ENCODE results near the gene SYTL2. TPM values are rescaled to one million over a fixed set of nuclear protein-coding genes. Genes with fewer than 3 reads are reported as not detected.

The SYTL2 gene
- polyA plus RNA-seq, 1 of the 3 experiments (the other 2 are of a cell fraction): 36.0 TPM

- TF ChIP-seq EP300 (IDR thresholded peaks at IDR 0.05; ENCODE audit: borderline replicate concordance in 1 of 2, low read depth in 1 of 2, low read length in 1 of 2) (peak in 1 of 2 experiments; percentile 90; a peak in 2 of 4 replicates), FOSL2 (IDR thresholded peaks at IDR 0.05; ENCODE audit: borderline replicate concordance, low read depth) (peak; percentile 93), RXRA (IDR thresholded peaks at IDR 0.05; ENCODE audit: borderline replicate concordance, low read depth) (peak; percentile 43), TEAD4 (IDR thresholded peaks at IDR 0.05; ENCODE audit: borderline replicate concordance, insufficient read depth) (peak; percentile 87; the same call in 1 of the 2 replicates), NFIC (IDR thresholded peaks at IDR 0.05; ENCODE audit: borderline replicate concordance) (peak; percentile 76), ZBTB33 (IDR thresholded peaks at IDR 0.05; ENCODE audit: borderline replicate concordance, low read depth) (0 out of 2 replicates have a peak, but pooled peaks have one; percentile 20)
Measured at GRCh38 chr11:85815186-85815931, 4.4 kb upstream of the SYTL2 start (continued).

GRCh38 chr11:85813721-85814120 lies 2.8 kb upstream of the SYTL2 start:
- Histone ChIP-seq H4K20me1 (ENCODE audit: insufficient read depth) (no peaks in the 10 kb centered on the region), H3K9me3 (no peaks in the 10 kb centered on the region), H3K4me3 (ENCODE audit: low read depth in 2 of 2, low read length in 1 of 2) (no peak overlapping the region), H3K27ac (ENCODE audit: low read depth in 2 of 2, low read length in 1 of 2) (no peak overlapping the region), H3F3A (replicated peaks; ENCODE audit: insufficient read depth) (peaks cover 30% of the 10 kb centered on the region), H3K36me3 (replicated peaks in 1 of 2; ENCODE audit: control insufficient read depth in 1 of 2, insufficient read depth in 2 of 2, low read length in 1 of 2) (no peaks in the 10 kb centered on the region), H3K79me2 (ENCODE audit: insufficient read depth) (no peaks in the 10 kb centered on the region), H3K9me2 (no peaks in the 10 kb centered on the region), H3K27me3 (ENCODE audit: insufficient read depth) (no peaks in the 10 kb centered on the region), H3K4me1 (ENCODE audit: control insufficient read depth in 1 of 2, insufficient read depth in 2 of 2, low read depth in 1 of 2, low read length in 1 of 2) (peaks cover 13 to 19% of the 10 kb centered on the region in 2 experiments; a peak in 3 of 4 replicates), H2AFZ (ENCODE audit: low read depth) (no peak overlapping the region), H3K9ac (no peak overlapping the region), H3K4me2 (no peak overlapping the region)
- no peak for DNase-seq
- TF ChIP-seq NRF1 (IDR thresholded peaks at IDR 0.05; ENCODE audit: low read depth, low read length): no peak
- no peak for TF ChIP-seq MAX (IDR thresholded peaks at IDR 0.05; ENCODE audit: low read depth)
- 95% methylated on average over 9 of the region's 9 CpGs for WGBS (ENCODE audit: low lambda C conversion rate)
- ChIA-PET POLR2A (interaction anchor here (1.2 kb wide), 1 partner anchor 430 kb away, joined by 3 read pairs; no protein-coding TSS in a partner anchor), CTCF (interaction anchor here (2.0 kb wide), 1 partner anchor 12 kb away, joined by 7 read pairs; no protein-coding TSS in a partner anchor)

DNA sequence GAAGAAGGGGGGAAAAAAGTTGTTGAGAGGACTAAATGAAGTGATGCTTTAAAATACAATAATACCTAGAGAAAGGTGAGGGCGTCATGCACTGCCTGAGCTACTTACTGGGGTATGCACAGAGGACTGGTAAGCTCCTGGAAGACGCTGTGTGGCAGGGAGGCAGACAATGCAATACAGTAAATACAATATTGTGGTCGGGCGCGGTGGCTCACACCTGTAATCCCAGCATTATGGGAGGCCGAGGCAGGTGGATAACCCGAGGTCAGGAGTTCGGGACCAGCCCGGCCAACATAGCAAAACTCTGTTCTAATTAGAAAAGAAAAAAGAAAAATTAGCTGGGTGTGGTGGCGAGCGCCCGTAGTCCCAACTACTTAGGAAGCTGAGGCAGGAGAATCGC lies 683 bp upstream of the SYTL2 start:
- POLR2A ChIA-PET: no interaction called here
- TF ChIP-seq FOXJ3 (CRISPR knock-in tag; IDR thresholded peaks at IDR 0.05): no peak
- no peak for TF ChIP-seq MEF2A (IDR thresholded peaks at IDR 0.05; ENCODE audit: borderline replicate concordance, low read depth)
- no peak for TF ChIP-seq EP300 (IDR thresholded peaks at IDR 0.05; ENCODE audit: borderline replicate concordance in 1 of 2, low read depth in 1 of 2, low read length in 1 of 2)
- no peak for TF ChIP-seq RXRA (IDR thresholded peaks at IDR 0.05; ENCODE audit: borderline replicate concordance, low read depth)
- H3K9ac ChIP-seq: 0 out of 2 replicates have a peak overlapping the region, but pooled peaks have one; percentile 49
- H3K9me2 ChIP-seq: no peaks in the 10 kb centered on the region
- H3K27ac ChIP-seq (ENCODE audit: low read depth in 2 of 2, low read length in 1 of 2): no peak overlapping the region
- H3F3A ChIP-seq (replicated peaks; ENCODE audit: insufficient read depth): peaks cover 26% of the 10 kb centered on the region
- peaks cover 13 to 19% of the 10 kb centered on the region in 2 experiments; a peak in 3 of 4 replicates for H3K4me1 ChIP-seq (ENCODE audit: control insufficient read depth in 1 of 2, insufficient read depth in 2 of 2, low read depth in 1 of 2, low read length in 1 of 2)
- no peaks in the 10 kb centered on the region for H3K27me3 ChIP-seq (ENCODE audit: insufficient read depth)
- no peaks in the 10 kb centered on the region for H3K36me3 ChIP-seq (replicated peaks in 1 of 2; ENCODE audit: control insufficient read depth in 1 of 2, insufficient read depth in 2 of 2, low read length in 1 of 2)
- no peaks in the 10 kb centered on the region for H3K79me2 ChIP-seq (ENCODE audit: insufficient read depth)
- peak overlapping the region; percentile 96 for H3K4me2 ChIP-seq
- H3K4me3 ChIP-seq (ENCODE audit: low read depth in 2 of 2, low read length in 1 of 2): peak overlapping the region; percentile 65 to 67; a peak in 3 of 4 replicates
- no peaks in the 10 kb centered on the region for H4K20me1 ChIP-seq (ENCODE audit: insufficient read depth)
- 94% methylated on average over 13 of the region's 13 CpGs for WGBS (ENCODE audit: low lambda C conversion rate)
- peak overlapping the region; percentile 95 for H2AFZ ChIP-seq (ENCODE audit: low read depth)
- CTCF ChIA-PET: interaction anchor here (2.0 kb wide), 1 partner anchor 14 kb away, joined by 7 read pairs; no protein-coding TSS in a partner anchor
- no peaks in the 10 kb centered on the region for H3K9me3 ChIP-seq
- no peak for DNase-seq

Data from SK-N-SH (cell line).